ENCODE data around the gene BRD3OS.
A peak's percentile ranks its signal among the peaks of the same experiment; 100 is the strongest.

BRD3OS gene

DNA sequence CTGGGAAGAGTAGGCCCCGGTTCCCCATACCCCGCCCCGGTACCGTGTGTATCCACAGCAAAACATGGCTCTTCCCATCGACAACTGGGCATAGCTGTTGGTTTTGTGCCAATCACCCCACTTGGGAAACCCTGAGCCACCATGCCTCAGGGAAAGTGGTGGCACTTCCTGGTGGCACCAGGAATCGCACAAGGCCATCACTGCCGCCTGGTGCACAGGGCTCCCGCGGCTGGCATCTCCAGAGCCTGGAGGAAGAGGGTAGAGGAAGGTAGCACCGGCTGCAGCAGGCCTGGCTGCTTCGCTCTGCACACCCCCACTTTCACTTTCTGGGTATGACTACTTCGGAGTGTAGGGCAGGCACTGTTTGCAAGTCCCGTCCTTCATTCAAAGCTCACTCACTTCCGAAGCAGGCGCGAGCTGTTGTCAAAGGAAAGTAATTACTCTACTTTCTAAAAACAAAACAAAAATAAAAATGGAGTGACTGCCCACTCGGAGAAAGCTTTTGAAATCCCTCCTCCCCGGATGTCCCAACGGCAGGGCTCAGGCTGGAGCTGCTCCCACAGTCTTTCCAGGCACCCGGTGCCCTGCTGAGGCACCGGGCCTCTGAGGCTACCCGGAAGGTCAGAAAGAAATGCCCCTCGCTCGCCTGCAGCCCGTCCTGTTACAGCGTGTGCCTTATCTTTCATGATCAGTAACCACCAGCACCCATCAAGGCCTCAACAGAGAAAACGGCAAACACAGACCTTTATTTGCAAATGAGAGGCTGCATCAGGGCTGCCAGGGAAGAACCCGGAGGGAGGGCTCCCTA, 40.5 kb downstream of the BRD3OS start:
- peaks cover 16% of the 10 kb centered on the region; the same call in 1 of the 2 replicates for H3K27me3 ChIP-seq
- H3K4me3 ChIP-seq (ENCODE audit: low read depth, low read length), result peak overlapping the region; percentile 80
- peaks cover 3% of the 10 kb centered on the region for H3K36me3 ChIP-seq
- no peaks in the 10 kb centered on the region for H3K4me1 ChIP-seq
- TF ChIP-seq, protein P1, sequence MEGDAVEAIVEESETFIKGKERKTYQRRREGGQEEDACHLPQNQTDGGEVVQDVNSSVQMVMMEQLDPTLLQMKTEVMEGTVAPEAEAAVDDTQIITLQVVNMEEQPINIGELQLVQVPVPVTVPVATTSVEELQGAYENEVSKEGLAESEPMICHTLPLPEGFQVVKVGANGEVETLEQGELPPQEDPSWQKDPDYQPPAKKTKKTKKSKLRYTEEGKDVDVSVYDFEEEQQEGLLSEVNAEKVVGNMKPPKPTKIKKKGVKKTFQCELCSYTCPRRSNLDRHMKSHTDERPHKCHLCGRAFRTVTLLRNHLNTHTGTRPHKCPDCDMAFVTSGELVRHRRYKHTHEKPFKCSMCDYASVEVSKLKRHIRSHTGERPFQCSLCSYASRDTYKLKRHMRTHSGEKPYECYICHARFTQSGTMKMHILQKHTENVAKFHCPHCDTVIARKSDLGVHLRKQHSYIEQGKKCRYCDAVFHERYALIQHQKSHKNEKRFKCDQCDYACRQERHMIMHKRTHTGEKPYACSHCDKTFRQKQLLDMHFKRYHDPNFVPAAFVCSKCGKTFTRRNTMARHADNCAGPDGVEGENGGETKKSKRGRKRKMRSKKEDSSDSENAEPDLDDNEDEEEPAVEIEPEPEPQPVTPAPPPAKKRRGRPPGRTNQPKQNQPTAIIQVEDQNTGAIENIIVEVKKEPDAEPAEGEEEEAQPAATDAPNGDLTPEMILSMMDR (IDR thresholded peaks at IDR 0.05; ENCODE audit: low read depth, low read length), result no peak
- H3K9me3 ChIP-seq, result no peaks in the 10 kb centered on the region
- DNase-seq, result no peak

DNA sequence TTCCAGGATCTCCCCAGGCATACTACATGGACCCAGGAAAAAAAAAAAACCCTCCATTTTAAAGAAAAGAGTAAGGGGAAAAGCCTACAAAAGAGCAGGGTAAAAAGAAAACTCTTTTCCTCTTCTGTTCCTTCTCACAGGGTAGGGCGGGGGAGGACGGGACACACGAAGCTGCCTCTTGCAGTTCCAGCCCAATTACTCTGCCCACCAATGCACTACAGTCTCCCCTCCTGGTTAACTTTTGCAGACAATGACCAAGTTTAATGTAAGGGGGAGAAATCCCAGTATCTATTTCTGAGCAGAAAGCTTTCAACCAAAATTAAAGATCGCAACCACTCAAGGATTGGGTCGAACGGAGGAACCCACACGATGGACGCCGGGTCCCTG, 41.2 kb downstream of the BRD3OS start:
- no peak for DNase-seq
- Histone ChIP-seq H3K9me3 (no peaks in the 10 kb centered on the region), H3K36me3 (peaks cover 3% of the 10 kb centered on the region), H3K4me3 (ENCODE audit: low read depth, low read length) (peak overlapping the region; percentile 80), H3K27me3 (peaks cover 16% of the 10 kb centered on the region; the same call in 1 of the 2 replicates), H3K4me1 (no peaks in the 10 kb centered on the region)
- TF ChIP-seq, protein P1 (IDR thresholded peaks at IDR 0.05; ENCODE audit: low read depth, low read length), result no peak

DNA sequence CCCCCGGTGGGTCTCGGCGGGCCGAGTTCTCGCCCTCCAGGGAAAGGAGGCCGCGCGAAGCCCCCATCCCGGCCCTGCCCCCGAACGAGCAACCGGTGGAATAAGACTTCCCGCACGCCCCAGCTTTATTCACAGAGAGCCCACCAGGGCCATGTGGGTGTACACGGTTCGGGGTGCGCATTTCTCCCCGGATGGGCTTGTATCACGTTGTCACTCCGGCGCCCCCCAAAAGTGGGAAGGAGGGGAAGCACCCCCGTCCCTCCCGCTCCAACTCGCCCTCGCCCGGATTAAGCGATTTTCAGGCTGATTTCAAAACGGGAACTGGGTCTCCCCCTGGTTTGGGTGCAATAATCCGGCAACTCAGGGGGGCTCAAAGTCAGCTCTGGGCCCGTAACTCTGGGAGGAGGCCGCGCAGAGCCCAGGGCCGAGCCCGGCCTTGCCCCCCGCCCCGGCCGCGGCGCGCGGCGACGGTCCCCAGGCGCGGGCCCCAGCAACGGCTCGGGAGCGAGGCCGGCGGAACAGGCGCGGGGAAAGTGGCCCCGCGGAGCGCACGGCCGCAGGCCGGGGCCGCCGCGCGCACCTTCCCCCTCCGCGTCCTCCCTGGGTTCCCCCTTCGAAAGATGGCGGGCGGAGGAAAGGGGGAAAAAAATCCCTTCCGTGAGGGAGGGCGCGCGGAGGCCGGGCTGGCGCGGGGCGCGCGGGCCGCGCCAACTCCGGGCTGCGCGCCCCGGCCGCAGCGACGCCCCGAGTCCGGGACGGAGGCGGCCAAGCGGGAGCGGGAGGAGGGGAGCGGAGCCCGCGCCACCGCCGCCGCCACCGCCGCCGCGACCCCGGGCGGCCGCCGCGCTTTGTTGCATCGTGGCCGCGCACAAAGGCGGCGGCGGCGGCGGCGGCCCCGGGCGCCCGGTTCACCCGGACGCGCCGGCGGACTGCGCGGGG, 41.9 kb downstream of the BRD3OS start:
- H3K9me3 ChIP-seq, result no peaks in the 10 kb centered on the region
- no peaks in the 10 kb centered on the region for H3K4me1 ChIP-seq
- DNase-seq, result peak; percentile 53
- TF ChIP-seq, protein P1 (IDR thresholded peaks at IDR 0.05; ENCODE audit: low read depth, low read length), result no peak
- peaks cover 3% of the 10 kb centered on the region for H3K36me3 ChIP-seq
- H3K27me3 ChIP-seq, result peaks cover 16% of the 10 kb centered on the region; the same call in 1 of the 2 replicates
- peak overlapping the region; percentile 80 for H3K4me3 ChIP-seq (ENCODE audit: low read depth, low read length)

DNA sequence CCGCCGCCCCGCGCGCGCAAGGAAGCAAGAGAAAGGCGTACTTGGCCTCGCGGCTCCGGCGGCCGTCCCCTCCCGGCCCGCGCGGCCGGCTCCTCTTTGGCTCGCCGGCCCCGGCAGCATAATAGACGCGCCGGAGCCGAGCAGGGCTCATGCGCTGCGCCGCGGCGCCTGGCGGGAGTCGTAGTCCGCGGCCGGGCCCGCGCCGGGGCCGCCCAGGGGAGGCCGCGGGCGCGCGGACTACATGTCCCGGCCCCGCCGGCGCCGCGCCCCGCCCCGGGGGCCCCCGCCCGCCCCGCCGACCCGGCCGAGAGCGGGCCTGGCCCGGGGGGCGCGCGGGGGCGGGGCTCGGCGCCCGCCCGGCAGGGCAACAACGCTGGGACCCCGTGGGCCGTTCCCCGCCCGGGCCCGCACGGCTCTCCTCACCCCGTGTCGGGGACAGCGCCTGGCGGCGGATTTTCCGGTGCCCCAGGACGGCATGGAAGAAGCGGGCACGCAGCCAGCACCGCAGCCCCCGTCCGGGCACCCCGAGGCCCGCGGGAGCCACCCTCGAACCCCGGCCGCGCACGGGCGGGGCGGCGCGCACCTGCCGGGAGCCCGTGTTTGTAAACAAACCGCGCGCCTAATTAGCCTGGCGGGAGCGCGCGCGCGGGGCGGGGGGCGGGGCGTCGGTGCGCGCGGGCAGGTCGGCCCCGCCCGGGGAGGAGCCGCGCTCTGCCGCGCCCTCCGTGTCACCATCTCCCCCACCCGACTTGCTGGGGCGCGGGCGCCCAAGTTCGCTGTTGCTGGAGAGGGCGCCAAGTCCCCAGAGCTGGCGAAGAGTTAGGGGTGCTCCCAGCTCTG, 42.8 kb downstream of the BRD3OS start, which contains the start of gene BRD3:
TSS of gene BRD3 (minus strand) at position 123 of the 840 bp plus-strand sequence. CDS start 14,549 bp downstream, outside the sequence.
- TF ChIP-seq, protein P1 (IDR thresholded peaks at IDR 0.05; ENCODE audit: low read depth, low read length), result no peak
- peak; percentile 91 for DNase-seq
- peaks cover 3% of the 10 kb centered on the region for H3K36me3 ChIP-seq
- H3K27me3 ChIP-seq, result peaks cover 16% of the 10 kb centered on the region; the same call in 1 of the 2 replicates
- H3K4me3 ChIP-seq (ENCODE audit: low read depth, low read length), result peak within 1 kb of the TSS; percentile 80
- no peaks in the 10 kb centered on the region for H3K9me3 ChIP-seq
- H3K4me1 ChIP-seq, result no peaks in the 10 kb centered on the region

DNA sequence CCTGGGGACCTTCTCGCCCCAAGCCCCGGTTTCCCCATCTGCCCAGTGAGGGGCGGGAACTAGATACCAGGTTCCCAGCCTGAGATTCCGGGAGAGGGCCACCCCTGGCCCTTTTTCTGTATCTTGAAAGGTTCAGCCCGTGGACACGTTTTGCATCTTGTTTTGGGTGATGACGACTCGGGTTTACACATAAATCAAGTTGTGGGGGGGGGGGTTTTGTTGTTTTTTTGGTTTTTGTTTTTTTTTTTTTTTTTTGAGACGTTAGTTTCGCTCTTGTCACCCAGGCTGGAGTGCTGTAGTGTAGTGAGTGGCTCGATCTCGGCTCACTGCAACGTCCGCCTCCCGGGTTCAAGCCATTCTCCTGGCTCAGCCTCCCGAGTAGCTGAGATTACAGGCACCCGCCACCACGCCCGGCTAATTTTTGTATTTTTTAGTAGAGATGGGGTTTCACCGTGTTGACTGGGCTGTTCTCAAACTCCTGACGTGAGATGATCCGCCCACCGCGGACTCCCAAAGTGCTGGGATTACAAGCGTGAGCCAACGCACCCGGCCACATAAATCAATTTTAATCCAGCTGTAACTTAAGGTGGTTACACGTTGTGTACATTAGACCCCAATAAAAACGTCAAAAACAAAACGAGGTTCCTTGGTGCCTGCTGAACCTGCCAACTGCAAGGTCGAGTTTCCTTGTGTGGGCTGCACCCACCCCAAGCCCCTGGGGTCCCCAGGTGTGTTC, 43.6 kb downstream of the BRD3OS start:
- no peak for DNase-seq
- TF ChIP-seq, protein P1 (IDR thresholded peaks at IDR 0.05; ENCODE audit: low read depth, low read length), result no peak
- no peaks in the 10 kb centered on the region for H3K9me3 ChIP-seq

More for the DNA sequence above, 43.6 kb downstream of the BRD3OS start:
- Histone ChIP-seq H3K36me3 (peaks cover 3% of the 10 kb centered on the region), H3K27me3 (peaks cover 16% of the 10 kb centered on the region; the same call in 1 of the 2 replicates), H3K4me1 (no peaks in the 10 kb centered on the region), H3K4me3 (ENCODE audit: low read depth, low read length) (peak overlapping the region; percentile 67)
